ENCODE measurements around the gene CAD. TPM values are rescaled to one million over a fixed set of nuclear protein-coding genes. Genes with fewer than 3 reads are reported as not detected.

CAD gene
- total and polyA plus RNA-seq, 4 donors: 6.3 to 23.2 (median 13.5) TPM

DNA sequence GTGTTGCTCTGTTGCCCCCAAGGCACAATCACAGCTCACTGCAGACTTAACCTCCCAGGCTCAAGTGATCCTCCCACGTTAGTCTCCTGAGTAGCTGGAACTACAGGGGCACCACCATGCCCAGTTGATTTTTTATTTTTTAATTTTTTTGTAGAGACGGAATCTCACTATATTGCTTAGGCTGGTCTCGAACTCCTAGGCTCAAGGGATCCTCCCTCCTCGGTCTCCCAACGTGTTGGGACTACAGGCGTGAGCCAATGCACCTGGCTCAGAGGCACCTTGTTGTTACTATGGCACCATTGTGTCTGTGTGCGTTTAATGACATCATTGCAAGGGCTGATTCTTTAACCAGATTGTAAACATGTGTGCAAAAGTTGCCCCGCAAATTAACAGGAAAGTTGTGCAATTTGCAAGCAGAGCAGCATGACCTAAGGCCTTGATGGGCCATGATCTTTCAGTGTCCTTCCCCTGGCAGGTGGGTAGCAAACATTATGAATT is 45.8 kb upstream of the CAD start:
- 49% methylated on average over 8 of the region's 8 CpGs for WGBS
- Histone ChIP-seq H3K9ac (ENCODE audit: low read depth in 1 of 2, low read length in 2 of 2) (no peak overlapping the region), H3K36me3 (ENCODE audit: control insufficient read depth in 4 of 4, insufficient read depth in 3 of 4, low read depth in 1 of 4, low read length in 3 of 4) (no peaks in the 10 kb centered on the region), H3K27me3 (ENCODE audit: control insufficient read depth in 4 of 4, insufficient read depth in 4 of 4, low read length in 3 of 4) (no peaks in the 10 kb centered on the region), H3K4me3 (ENCODE audit: low read depth in 1 of 3, low read length in 3 of 3) (no peak overlapping the region), H3K27ac (ENCODE audit: low read depth in 1 of 2, low read length in 2 of 2) (peak overlapping the region; percentile 49 to 51), H3K9me3 (ENCODE audit: control insufficient read depth in 4 of 4, low read length in 3 of 4) (no peaks in the 10 kb centered on the region), H3K4me1 (ENCODE audit: control insufficient read depth in 4 of 4, insufficient read depth in 4 of 4, low read length in 3 of 4) (peaks cover 0 to 13% (median 6%) of the 10 kb centered on the region in 4 donors)
- peak; percentile 65 to 92 for TF ChIP-seq RXRA (IDR thresholded peaks at IDR 0.05)
- peak; percentile 37 for TF ChIP-seq NR2F2 (IDR thresholded peaks at IDR 0.05)
- TF ChIP-seq HNF4A (conservative IDR thresholded peaks at IDR 0.05): peak; percentile 45 to 76
- TF ChIP-seq, protein P1, sequence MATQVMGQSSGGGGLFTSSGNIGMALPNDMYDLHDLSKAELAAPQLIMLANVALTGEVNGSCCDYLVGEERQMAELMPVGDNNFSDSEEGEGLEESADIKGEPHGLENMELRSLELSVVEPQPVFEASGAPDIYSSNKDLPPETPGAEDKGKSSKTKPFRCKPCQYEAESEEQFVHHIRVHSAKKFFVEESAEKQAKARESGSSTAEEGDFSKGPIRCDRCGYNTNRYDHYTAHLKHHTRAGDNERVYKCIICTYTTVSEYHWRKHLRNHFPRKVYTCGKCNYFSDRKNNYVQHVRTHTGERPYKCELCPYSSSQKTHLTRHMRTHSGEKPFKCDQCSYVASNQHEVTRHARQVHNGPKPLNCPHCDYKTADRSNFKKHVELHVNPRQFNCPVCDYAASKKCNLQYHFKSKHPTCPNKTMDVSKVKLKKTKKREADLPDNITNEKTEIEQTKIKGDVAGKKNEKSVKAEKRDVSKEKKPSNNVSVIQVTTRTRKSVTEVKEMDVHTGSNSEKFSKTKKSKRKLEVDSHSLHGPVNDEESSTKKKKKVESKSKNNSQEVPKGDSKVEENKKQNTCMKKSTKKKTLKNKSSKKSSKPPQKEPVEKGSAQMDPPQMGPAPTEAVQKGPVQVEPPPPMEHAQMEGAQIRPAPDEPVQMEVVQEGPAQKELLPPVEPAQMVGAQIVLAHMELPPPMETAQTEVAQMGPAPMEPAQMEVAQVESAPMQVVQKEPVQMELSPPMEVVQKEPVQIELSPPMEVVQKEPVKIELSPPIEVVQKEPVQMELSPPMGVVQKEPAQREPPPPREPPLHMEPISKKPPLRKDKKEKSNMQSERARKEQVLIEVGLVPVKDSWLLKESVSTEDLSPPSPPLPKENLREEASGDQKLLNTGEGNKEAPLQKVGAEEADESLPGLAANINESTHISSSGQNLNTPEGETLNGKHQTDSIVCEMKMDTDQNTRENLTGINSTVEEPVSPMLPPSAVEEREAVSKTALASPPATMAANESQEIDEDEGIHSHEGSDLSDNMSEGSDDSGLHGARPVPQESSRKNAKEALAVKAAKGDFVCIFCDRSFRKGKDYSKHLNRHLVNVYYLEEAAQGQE (IDR thresholded peaks at IDR 0.05): peak; percentile 64
- peak; percentile 67 for TF ChIP-seq SP1 (IDR thresholded peaks at IDR 0.05)
- peak; percentile 81 to 88 for TF ChIP-seq JUND (IDR thresholded peaks at IDR 0.05)
- TF ChIP-seq GABPA (IDR thresholded peaks at IDR 0.05 in 1 of 2, conservative IDR thresholded peaks at IDR 0.05 in 1 of 2): no peak
- peak; percentile 98 for TF ChIP-seq FOXA2 (IDR thresholded peaks at IDR 0.05)
- TF ChIP-seq MAX (IDR thresholded peaks at IDR 0.05): peak; percentile 82
- TF ChIP-seq CTCF (IDR thresholded peaks at IDR 0.05; ENCODE audit: low read depth, low read length, missing input control): no peak
- peak; percentile 93 for TF ChIP-seq FOXA1 (IDR thresholded peaks at IDR 0.05)
- TF ChIP-seq YY1 (IDR thresholded peaks at IDR 0.05): peak; percentile 71
- TF ChIP-seq, protein P2, sequence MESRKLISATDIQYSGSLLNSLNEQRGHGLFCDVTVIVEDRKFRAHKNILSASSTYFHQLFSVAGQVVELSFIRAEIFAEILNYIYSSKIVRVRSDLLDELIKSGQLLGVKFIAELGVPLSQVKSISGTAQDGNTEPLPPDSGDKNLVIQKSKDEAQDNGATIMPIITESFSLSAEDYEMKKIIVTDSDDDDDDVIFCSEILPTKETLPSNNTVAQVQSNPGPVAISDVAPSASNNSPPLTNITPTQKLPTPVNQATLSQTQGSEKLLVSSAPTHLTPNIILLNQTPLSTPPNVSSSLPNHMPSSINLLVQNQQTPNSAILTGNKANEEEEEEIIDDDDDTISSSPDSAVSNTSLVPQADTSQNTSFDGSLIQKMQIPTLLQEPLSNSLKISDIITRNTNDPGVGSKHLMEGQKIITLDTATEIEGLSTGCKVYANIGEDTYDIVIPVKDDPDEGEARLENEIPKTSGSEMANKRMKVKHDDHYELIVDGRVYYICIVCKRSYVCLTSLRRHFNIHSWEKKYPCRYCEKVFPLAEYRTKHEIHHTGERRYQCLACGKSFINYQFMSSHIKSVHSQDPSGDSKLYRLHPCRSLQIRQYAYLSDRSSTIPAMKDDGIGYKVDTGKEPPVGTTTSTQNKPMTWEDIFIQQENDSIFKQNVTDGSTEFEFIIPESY (IDR thresholded peaks at IDR 0.05): peak; percentile 71
- TF ChIP-seq RAD21 (IDR thresholded peaks at IDR 0.05): peak; percentile 32 to 43
- no peak for TF ChIP-seq HNF4G (IDR thresholded peaks at IDR 0.05)
- TF ChIP-seq ATF3 (IDR thresholded peaks at IDR 0.05): peak; percentile 47
- no peak for TF ChIP-seq TAF1 (conservative IDR thresholded peaks at IDR 0.05)
- TF ChIP-seq EGR1 (IDR thresholded peaks at IDR 0.05; ENCODE audit: low read depth in 2 of 2): peak in 1 of 2 donors; percentile 38
- DNase-seq (ENCODE audit: low spot score): no peak

Data from liver (tissue), 9 donors.